Measurements from ENCODE around the gene WLS. TPM values are rescaled to one million over a fixed set of nuclear protein-coding genes. Genes with fewer than 3 reads are reported as not detected.

WLS gene
- total and polyA plus RNA-seq, 2 experiments from 2014 or later = 0.87 to 1.2 TPM

DNA sequence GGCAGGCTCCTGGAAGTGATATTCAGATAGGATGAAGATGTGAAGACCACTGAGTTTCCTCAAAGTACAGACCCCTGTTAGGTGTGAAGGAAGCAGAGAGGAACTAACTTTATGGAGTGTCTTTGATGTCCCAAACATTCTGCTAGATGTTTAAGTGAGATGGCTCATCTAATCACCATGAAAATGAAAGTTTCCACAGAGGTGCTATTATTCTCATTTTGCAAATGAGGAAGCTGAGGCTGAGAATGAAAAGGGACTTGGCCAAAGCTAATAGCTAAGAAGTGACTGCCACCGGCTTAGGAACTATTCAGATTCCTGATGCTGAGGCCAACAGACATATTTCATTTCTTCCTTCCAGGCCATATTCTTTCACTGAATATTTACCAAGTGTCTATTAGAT lies 45.9 kb upstream of the WLS start:
- Mint-ChIP-seq H3K27me3 (ENCODE audit: insufficient read depth, low read depth, poor library complexity) (peaks cover 53% of the 10 kb centered on the region), H3K4me1 (peaks cover 25% of the 10 kb centered on the region; the same call in 2 of the 3 replicates), H3K36me3 (ENCODE audit: low read depth) (no peaks in the 10 kb centered on the region), H3K9me3 (no peaks in the 10 kb centered on the region; the same call in 2 of the 3 replicates), H3K4me3 (no peak overlapping the region), H3K27ac (no peak overlapping the region)
- no peak overlapping the region for H3K4me3 ChIP-seq
- H3K27ac ChIP-seq (ENCODE audit: low read depth) = no peak overlapping the region
- H3K36me3 ChIP-seq (ENCODE audit: insufficient read depth) = no peaks in the 10 kb centered on the region
- H2AFZ ChIP-seq = no peak overlapping the region
- H3K79me2 ChIP-seq (replicated peaks; ENCODE audit: insufficient read depth) = no peaks in the 10 kb centered on the region
- peaks cover 70% of the 10 kb centered on the region for H3K27me3 ChIP-seq (ENCODE audit: insufficient read depth)
- no peaks in the 10 kb centered on the region for H3F3A ChIP-seq (replicated peaks; ENCODE audit: low read depth)
- H3K9me2 ChIP-seq (ENCODE audit: insufficient read depth) = no peaks in the 10 kb centered on the region; the same call in 1 of the 2 replicates
- ATAC-seq (no peak), DNase-seq (ENCODE audit: low spot score) (no peak)
- TF ChIP-seq, protein P1, sequence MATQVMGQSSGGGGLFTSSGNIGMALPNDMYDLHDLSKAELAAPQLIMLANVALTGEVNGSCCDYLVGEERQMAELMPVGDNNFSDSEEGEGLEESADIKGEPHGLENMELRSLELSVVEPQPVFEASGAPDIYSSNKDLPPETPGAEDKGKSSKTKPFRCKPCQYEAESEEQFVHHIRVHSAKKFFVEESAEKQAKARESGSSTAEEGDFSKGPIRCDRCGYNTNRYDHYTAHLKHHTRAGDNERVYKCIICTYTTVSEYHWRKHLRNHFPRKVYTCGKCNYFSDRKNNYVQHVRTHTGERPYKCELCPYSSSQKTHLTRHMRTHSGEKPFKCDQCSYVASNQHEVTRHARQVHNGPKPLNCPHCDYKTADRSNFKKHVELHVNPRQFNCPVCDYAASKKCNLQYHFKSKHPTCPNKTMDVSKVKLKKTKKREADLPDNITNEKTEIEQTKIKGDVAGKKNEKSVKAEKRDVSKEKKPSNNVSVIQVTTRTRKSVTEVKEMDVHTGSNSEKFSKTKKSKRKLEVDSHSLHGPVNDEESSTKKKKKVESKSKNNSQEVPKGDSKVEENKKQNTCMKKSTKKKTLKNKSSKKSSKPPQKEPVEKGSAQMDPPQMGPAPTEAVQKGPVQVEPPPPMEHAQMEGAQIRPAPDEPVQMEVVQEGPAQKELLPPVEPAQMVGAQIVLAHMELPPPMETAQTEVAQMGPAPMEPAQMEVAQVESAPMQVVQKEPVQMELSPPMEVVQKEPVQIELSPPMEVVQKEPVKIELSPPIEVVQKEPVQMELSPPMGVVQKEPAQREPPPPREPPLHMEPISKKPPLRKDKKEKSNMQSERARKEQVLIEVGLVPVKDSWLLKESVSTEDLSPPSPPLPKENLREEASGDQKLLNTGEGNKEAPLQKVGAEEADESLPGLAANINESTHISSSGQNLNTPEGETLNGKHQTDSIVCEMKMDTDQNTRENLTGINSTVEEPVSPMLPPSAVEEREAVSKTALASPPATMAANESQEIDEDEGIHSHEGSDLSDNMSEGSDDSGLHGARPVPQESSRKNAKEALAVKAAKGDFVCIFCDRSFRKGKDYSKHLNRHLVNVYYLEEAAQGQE (IDR thresholded peaks at IDR 0.05; ENCODE audit: unreplicated experiment) = no peak
- no peak for TF ChIP-seq EZH2phosphoT487 (IDR thresholded peaks at IDR 0.05; ENCODE audit: unreplicated experiment)
- H4K20me1 ChIP-seq (replicated peaks; ENCODE audit: insufficient read depth) = peaks cover 3% of the 10 kb centered on the region
- H3K4me1 ChIP-seq (ENCODE audit: insufficient read depth) = peaks cover 26% of the 10 kb centered on the region
- 0 out of 2 replicates have a peak overlapping the region, but pooled peaks have one; percentile 29 for H3K4me2 ChIP-seq

DNA sequence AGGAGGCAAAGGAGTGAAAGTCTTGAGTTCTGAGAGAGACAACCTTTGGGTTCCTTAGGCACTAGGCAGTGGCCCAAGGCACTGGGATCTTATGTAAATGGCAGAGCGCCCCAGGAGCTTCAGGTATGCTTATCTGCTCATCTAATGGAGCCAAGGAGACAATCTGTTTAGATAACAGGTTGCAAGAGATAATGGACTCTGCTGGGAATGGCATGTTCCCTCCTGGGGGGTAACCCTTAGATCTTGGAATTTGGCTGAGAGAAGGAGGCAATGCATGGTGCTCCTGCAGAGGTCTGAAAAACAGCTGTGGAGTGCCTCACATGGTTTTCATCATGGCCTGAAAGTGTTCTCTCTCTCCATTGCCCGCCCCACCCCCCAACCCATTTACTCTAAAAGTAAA lies 44.1 kb upstream of the WLS start:
- H3K9me3 Mint-ChIP-seq = no peaks in the 10 kb centered on the region
- peaks cover 3% of the 10 kb centered on the region for H4K20me1 ChIP-seq (replicated peaks; ENCODE audit: insufficient read depth)
- no peak overlapping the region for H3K4me3 Mint-ChIP-seq
- H3K27ac ChIP-seq (ENCODE audit: low read depth) = no peak overlapping the region
- H3K4me2 ChIP-seq = peak overlapping the region; percentile 5; the same call in 1 of the 2 replicates
- no peak overlapping the region for H2AFZ ChIP-seq
- H3K36me3 ChIP-seq (ENCODE audit: insufficient read depth) = no peaks in the 10 kb centered on the region
- H3K9me2 ChIP-seq (ENCODE audit: insufficient read depth) = no peaks in the 10 kb centered on the region; the same call in 1 of the 2 replicates
- H3K27me3 ChIP-seq (ENCODE audit: insufficient read depth) = peaks cover 79% of the 10 kb centered on the region
- H3F3A ChIP-seq (replicated peaks; ENCODE audit: low read depth) = no peaks in the 10 kb centered on the region
- DNase-seq (ENCODE audit: low spot score) (peak; percentile 85), ATAC-seq (peak; percentile 99)
- peaks cover 26% of the 10 kb centered on the region for H3K4me1 ChIP-seq (ENCODE audit: insufficient read depth)
- H3K27ac Mint-ChIP-seq = no peak overlapping the region
- H3K4me3 ChIP-seq = no peak overlapping the region
- H3K79me2 ChIP-seq (replicated peaks; ENCODE audit: insufficient read depth) = no peaks in the 10 kb centered on the region
- H3K4me1 Mint-ChIP-seq = peaks cover 25% of the 10 kb centered on the region; the same call in 2 of the 3 replicates
- H3K36me3 Mint-ChIP-seq (ENCODE audit: low read depth) = no peaks in the 10 kb centered on the region
- peaks cover 53% of the 10 kb centered on the region for H3K27me3 Mint-ChIP-seq (ENCODE audit: insufficient read depth, low read depth, poor library complexity)
- TF ChIP-seq, protein P2, sequence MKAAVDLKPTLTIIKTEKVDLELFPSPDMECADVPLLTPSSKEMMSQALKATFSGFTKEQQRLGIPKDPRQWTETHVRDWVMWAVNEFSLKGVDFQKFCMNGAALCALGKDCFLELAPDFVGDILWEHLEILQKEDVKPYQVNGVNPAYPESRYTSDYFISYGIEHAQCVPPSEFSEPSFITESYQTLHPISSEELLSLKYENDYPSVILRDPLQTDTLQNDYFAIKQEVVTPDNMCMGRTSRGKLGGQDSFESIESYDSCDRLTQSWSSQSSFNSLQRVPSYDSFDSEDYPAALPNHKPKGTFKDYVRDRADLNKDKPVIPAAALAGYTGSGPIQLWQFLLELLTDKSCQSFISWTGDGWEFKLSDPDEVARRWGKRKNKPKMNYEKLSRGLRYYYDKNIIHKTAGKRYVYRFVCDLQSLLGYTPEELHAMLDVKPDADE (IDR thresholded peaks at IDR 0.05) = no peak
- TF ChIP-seq, protein P3, sequence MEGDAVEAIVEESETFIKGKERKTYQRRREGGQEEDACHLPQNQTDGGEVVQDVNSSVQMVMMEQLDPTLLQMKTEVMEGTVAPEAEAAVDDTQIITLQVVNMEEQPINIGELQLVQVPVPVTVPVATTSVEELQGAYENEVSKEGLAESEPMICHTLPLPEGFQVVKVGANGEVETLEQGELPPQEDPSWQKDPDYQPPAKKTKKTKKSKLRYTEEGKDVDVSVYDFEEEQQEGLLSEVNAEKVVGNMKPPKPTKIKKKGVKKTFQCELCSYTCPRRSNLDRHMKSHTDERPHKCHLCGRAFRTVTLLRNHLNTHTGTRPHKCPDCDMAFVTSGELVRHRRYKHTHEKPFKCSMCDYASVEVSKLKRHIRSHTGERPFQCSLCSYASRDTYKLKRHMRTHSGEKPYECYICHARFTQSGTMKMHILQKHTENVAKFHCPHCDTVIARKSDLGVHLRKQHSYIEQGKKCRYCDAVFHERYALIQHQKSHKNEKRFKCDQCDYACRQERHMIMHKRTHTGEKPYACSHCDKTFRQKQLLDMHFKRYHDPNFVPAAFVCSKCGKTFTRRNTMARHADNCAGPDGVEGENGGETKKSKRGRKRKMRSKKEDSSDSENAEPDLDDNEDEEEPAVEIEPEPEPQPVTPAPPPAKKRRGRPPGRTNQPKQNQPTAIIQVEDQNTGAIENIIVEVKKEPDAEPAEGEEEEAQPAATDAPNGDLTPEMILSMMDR (conservative IDR thresholded peaks at IDR 0.05; ENCODE audit: low read depth in 2 of 2) = no peak
- TF ChIP-seq, protein P4, sequence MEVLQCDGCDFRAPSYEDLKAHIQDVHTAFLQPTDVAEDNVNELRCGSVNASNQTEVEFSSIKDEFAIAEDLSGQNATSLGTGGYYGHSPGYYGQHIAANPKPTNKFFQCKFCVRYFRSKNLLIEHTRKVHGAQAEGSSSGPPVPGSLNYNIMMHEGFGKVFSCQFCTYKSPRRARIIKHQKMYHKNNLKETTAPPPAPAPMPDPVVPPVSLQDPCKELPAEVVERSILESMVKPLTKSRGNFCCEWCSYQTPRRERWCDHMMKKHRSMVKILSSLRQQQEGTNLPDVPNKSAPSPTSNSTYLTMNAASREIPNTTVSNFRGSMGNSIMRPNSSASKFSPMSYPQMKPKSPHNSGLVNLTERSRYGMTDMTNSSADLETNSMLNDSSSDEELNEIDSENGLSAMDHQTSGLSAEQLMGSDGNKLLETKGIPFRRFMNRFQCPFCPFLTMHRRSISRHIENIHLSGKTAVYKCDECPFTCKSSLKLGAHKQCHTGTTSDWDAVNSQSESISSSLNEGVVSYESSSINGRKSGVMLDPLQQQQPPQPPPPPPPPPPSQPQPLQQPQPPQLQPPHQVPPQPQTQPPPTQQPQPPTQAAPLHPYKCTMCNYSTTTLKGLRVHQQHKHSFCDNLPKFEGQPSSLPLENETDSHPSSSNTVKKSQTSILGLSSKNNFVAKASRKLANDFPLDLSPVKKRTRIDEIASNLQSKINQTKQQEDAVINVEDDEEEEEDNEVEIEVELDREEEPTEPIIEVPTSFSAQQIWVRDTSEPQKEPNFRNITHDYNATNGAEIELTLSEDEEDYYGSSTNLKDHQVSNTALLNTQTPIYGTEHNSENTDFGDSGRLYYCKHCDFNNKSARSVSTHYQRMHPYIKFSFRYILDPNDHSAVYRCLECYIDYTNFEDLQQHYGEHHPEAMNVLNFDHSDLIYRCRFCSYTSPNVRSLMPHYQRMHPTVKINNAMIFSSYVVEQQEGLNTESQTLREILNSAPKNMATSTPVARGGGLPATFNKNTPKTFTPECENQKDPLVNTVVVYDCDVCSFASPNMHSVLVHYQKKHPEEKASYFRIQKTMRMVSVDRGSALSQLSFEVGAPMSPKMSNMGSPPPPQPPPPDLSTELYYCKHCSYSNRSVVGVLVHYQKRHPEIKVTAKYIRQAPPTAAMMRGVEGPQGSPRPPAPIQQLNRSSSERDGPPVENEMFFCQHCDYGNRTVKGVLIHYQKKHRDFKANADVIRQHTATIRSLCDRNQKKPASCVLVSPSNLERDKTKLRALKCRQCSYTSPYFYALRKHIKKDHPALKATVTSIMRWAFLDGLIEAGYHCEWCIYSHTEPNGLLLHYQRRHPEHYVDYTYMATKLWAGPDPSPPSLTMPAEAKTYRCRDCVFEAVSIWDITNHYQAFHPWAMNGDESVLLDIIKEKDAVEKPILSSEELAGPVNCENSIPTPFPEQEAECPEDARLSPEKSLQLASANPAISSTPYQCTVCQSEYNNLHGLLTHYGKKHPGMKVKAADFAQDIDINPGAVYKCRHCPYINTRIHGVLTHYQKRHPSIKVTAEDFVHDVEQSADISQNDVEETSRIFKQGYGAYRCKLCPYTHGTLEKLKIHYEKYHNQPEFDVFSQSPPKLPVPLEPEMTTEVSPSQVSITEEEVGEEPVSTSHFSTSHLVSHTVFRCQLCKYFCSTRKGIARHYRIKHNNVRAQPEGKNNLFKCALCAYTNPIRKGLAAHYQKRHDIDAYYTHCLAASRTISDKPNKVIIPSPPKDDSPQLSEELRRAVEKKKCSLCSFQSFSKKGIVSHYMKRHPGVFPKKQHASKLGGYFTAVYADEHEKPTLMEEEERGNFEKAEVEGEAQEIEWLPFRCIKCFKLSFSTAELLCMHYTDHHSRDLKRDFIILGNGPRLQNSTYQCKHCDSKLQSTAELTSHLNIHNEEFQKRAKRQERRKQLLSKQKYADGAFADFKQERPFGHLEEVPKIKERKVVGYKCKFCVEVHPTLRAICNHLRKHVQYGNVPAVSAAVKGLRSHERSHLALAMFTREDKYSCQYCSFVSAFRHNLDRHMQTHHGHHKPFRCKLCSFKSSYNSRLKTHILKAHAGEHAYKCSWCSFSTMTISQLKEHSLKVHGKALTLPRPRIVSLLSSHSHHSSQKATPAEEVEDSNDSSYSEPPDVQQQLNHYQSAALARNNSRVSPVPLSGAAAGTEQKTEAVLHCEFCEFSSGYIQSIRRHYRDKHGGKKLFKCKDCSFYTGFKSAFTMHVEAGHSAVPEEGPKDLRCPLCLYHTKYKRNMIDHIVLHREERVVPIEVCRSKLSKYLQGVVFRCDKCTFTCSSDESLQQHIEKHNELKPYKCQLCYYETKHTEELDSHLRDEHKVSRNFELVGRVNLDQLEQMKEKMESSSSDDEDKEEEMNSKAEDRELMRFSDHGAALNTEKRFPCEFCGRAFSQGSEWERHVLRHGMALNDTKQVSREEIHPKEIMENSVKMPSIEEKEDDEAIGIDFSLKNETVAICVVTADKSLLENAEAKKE (CRISPR knock-in tag; IDR thresholded peaks at IDR 0.05) = peak; percentile 97
- TF ChIP-seq NANOG (IDR thresholded peaks at IDR 0.05; ENCODE audit: borderline replicate concordance) = peak; percentile 73; the same call in 1 of the 2 replicates
- TF ChIP-seq ZNF114 (CRISPR knock-in tag; IDR thresholded peaks at IDR 0.05) = peak; percentile 83; the same call in 1 of the 2 replicates
